Parathyroid adenoma (tissue), 2 donors: ENCODE results near the gene TEX54.

ENCODE experiments used
- H2AFZ ChIP-seq: fragments of 300-600 bp; sonication (generic); one replicate; pipeline ENCODE4 v1.7.0; 2017; ENCODE audit warnings: antibody characterized with exemption, mild to moderate bottlenecking
- H3K27ac ChIP-seq: fragments of 300-600 bp; sonication (generic); one replicate; pipeline ENCODE4 v1.7.0; 2017
- H3K27me3 ChIP-seq: fragments of 300-600 bp; sonication (generic); one replicate; pipeline ENCODE4 v1.7.0; 2017; ENCODE audit warnings: low read length; ENCODE audit not compliant: control insufficient read depth, insufficient read depth
- H3K36me3 ChIP-seq: fragments of 300-600 bp; sonication (generic); one replicate; pipeline ENCODE4 v1.7.0; 2017; ENCODE audit warnings: low read length; ENCODE audit not compliant: control insufficient read depth, insufficient read depth
- H3K4me1 ChIP-seq: fragments of 300-600 bp; sonication (generic); one replicate; pipeline ENCODE4 v1.7.0; 2017; ENCODE audit warnings: control low read depth
- H3K4me2 ChIP-seq: fragments of 300-600 bp; sonication (generic); one replicate; pipeline ENCODE4 v1.7.0; 2017; ENCODE audit warnings: low read length
- H3K4me3 ChIP-seq: fragments of 300-600 bp; sonication (generic); one replicate; pipeline ENCODE4 v1.7.0; 2017; ENCODE audit warnings: low read depth, low read length
- H3K79me2 ChIP-seq: fragments of 300-600 bp; sonication (generic); one replicate; pipeline ENCODE4 v1.7.0; 2017; ENCODE audit warnings: control low read depth
- H3K9ac ChIP-seq: fragments of 300-600 bp; sonication (generic); one replicate; pipeline ENCODE4 v1.7.0; 2017; ENCODE audit warnings: mild to moderate bottlenecking
- H3K9me3 ChIP-seq: fragments of 300-600 bp; sonication (generic); one replicate; pipeline ENCODE4 v1.7.0; 2017; ENCODE audit warnings: low read length; ENCODE audit not compliant: control insufficient read depth
- CTCF ChIP-seq: fragments of 300-600 bp; sonication (generic); IDR thresholded peaks from one replicate; pipeline ENCODE4 v1.7.0; 2017; ENCODE audit warnings: antibody characterized with exemption, mild to moderate bottlenecking
- donor health status: primary hyperparathyroidism.

Gene TEX54

DNA sequence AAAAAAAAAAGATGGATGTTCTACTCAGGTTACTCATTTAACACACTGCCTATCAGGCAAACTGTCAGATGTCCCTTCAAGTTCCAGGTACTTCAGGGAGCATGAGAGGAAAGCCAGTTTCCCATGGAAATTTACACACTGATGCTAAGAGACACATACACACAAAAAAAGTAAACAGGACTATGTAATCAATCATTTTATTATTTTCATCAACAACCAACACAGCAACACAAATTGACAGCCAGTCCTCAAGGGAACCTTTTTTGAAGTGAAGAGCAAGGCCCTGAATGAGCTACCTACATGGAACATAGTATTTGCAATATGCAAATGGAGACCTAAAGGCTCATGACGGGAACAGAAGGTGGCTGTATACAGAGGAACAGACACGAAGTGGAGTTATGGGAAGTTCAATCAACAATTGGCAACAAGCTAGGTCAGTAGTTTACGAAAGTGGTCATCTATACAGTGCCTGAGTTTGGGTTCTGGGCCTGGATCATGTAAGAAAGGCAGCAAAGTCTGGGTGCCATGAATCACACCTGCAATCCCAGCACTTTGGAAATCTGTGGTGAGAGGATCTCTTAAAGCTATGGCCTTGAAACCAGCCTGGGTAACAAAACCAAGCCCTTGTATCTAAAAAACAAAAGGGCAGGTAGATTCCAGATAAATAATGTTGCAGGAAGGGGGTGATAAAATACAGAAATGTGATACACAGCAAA, 19.3 kb upstream of the TEX54 start:
- H3K4me2 ChIP-seq, result no peak overlapping the region
- H3K27ac ChIP-seq, result no peak overlapping the region
- H3K9ac ChIP-seq, result no peak overlapping the region
- TF ChIP-seq CTCF, result no peak
- no peaks in the 10 kb centered on the region for H3K27me3 ChIP-seq
- peaks cover 4% of the 10 kb centered on the region for H3K79me2 ChIP-seq
- no peaks in the 10 kb centered on the region for H3K9me3 ChIP-seq
- H3K4me1 ChIP-seq, result no peaks in the 10 kb centered on the region
- H2AFZ ChIP-seq, result no peak overlapping the region
- H3K36me3 ChIP-seq, result no peaks in the 10 kb centered on the region
- no peak overlapping the region for H3K4me3 ChIP-seq

GRCh38 chr11:62850911-62851806, 18.5 kb upstream of the TEX54 start:
- Histone ChIP-seq H3K9me3 (no peaks in the 10 kb centered on the region), H3K4me1 (no peaks in the 10 kb centered on the region), H3K4me3 (no peak overlapping the region), H3K27ac (no peak overlapping the region), H3K79me2 (peaks cover 4% of the 10 kb centered on the region), H3K9ac (no peak overlapping the region), H3K27me3 (no peaks in the 10 kb centered on the region), H3K4me2 (no peak overlapping the region), H2AFZ (no peak overlapping the region), H3K36me3 (no peaks in the 10 kb centered on the region)
- no peak for TF ChIP-seq CTCF

- Histone ChIP-seq H3K27me3 (no peaks in the 10 kb centered on the region), H2AFZ (no peak overlapping the region), H3K9ac (no peak overlapping the region), H3K4me1 (no peaks in the 10 kb centered on the region), H3K27ac (no peak overlapping the region), H3K79me2 (no peaks in the 10 kb centered on the region), H3K4me2 (no peak overlapping the region), H3K4me3 (no peak overlapping the region), H3K9me3 (no peaks in the 10 kb centered on the region), H3K36me3 (no peaks in the 10 kb centered on the region)
- no peak for TF ChIP-seq CTCF
Observed at GRCh38 chr11:62847767-62848314, 15.2 kb upstream of the TEX54 start.

GRCh38 chr11:62846177-62846576, 13.5 kb upstream of the TEX54 start:
- no peak overlapping the region for H2AFZ ChIP-seq
- no peaks in the 10 kb centered on the region for H3K79me2 ChIP-seq
- TF ChIP-seq CTCF, result no peak
- no peak overlapping the region for H3K9ac ChIP-seq
- H3K9me3 ChIP-seq, result no peaks in the 10 kb centered on the region
- H3K4me2 ChIP-seq, result no peak overlapping the region
- H3K36me3 ChIP-seq, result no peaks in the 10 kb centered on the region
- H3K4me3 ChIP-seq, result no peak overlapping the region
- H3K4me1 ChIP-seq, result peaks cover 5% of the 10 kb centered on the region
- no peak overlapping the region for H3K27ac ChIP-seq
- H3K27me3 ChIP-seq, result no peaks in the 10 kb centered on the region
